IMR-90 (cell line): ENCODE results near the gene SH3GLB2. TPM values are rescaled to one million over a fixed set of nuclear protein-coding genes. Genes with fewer than 3 reads are reported as not detected.

Experiments
- ATAC-seq: fragments of 200-7000 bp; cut with Tn5 transposase; 2 replicates; pipeline ENCODE4 v1.9.1; 2020; ENCODE audit warnings: low read depth, mild to moderate bottlenecking, moderate library complexity
- BruUV-seq: library from RNA; stranded (reverse); fragments of 400-500 nt; replicated peaks from 2 replicates; lab custom pipeline; 2021; lab: Mats Ljungman, UMichigan
- CTCF ChIA-PET: fragments of 300-600 bp; formaldehyde crosslinking; extraction: SDS; loops from one replicate; lab custom pipeline; 2021; ENCODE audit warnings: antibody characterized with exemption; lab: Yijun Ruan, JAX
- POLR2A ChIA-PET: fragments of 300-600 bp; sonication (Branson Sonifier 250); formaldehyde crosslinking; loops from one replicate; lab custom pipeline; 2022; ENCODE audit warnings: antibody characterized with exemption; ENCODE audit not compliant: unreplicated experiment; lab: Charles Lee
- DNase-seq: peaks from one replicate; pipeline ENCODE4 v3.0.0; 2013
- H2AFZ ChIP-seq: replicated peaks from 2 replicates; pipeline ENCODE3; 2013; ENCODE audit warnings: low read length, mild to moderate bottlenecking; ENCODE audit not compliant: poor library complexity
- H2AK5ac ChIP-seq: 2 replicates; pipeline ENCODE4 v1.6.1; 2013; ENCODE audit warnings: low read depth, low read length, inconsistent platforms
- H2AK9ac ChIP-seq: replicated peaks from 2 replicates; pipeline ENCODE3; 2013; ENCODE audit warnings: mild to moderate bottlenecking, low read depth, low read length, moderate library complexity; ENCODE audit not compliant: poor library complexity
- H2BK120ac ChIP-seq: 2 replicates; pipeline ENCODE4 v1.6.1; 2013; ENCODE audit warnings: low read depth, low read length, inconsistent platforms
- H2BK15ac ChIP-seq: 3 replicates; pipeline ENCODE4 v1.6.1; 2013; ENCODE audit warnings: low read depth, low read length, inconsistent platforms
- H2BK20ac ChIP-seq: 2 replicates; pipeline ENCODE4 v1.6.1; 2013; ENCODE audit warnings: low read depth, mild to moderate bottlenecking, inconsistent platforms, low read length, moderate library complexity
- H2BK5ac ChIP-seq: 2 replicates; pipeline ENCODE4 v1.6.1; 2013; ENCODE audit warnings: mild to moderate bottlenecking, low read depth, low read length, inconsistent platforms; ENCODE audit not compliant: poor library complexity, severe bottlenecking
- H3K14ac ChIP-seq: replicated peaks from 2 replicates; pipeline ENCODE4 v1.6.1; 2013; ENCODE audit warnings: low read depth, low read length, inconsistent platforms
- H3K18ac ChIP-seq: 2 replicates; pipeline ENCODE4 v1.6.1; 2013; ENCODE audit warnings: low read depth, low read length, control low read depth
- H3K23ac ChIP-seq: 2 replicates; pipeline ENCODE4 v1.6.1; 2013; ENCODE audit warnings: low read depth, low read length, inconsistent platforms
- H3K27ac ChIP-seq: 2 replicates; pipeline ENCODE4 v1.5.1; 2013; ENCODE audit warnings: mild to moderate bottlenecking, control low read depth, low read length; ENCODE audit not compliant: insufficient read depth
- H3K27me3 ChIP-seq: 2 replicates; pipeline ENCODE4 v1.6.1; 2013; ENCODE audit warnings: low read length; ENCODE audit not compliant: control insufficient read depth, insufficient read depth
- H3K36me3 ChIP-seq: 2 replicates; pipeline ENCODE4 v1.6.1; 2013; ENCODE audit warnings: low read length, mixed read lengths; ENCODE audit not compliant: control insufficient read depth, insufficient read depth
- H3K4ac ChIP-seq: 2 replicates; pipeline ENCODE4 v1.6.1; 2013; ENCODE audit warnings: low read depth, low read length, inconsistent platforms
- H3K4me1 ChIP-seq: 2 replicates; pipeline ENCODE4 v1.6.1; 2013; ENCODE audit warnings: low read length, mixed read lengths; ENCODE audit not compliant: control insufficient read depth, insufficient read depth
- H3K4me2 ChIP-seq: 2 replicates; pipeline ENCODE4 v1.6.1; 2013; ENCODE audit warnings: low read depth, mild to moderate bottlenecking, control low read depth, low read length, moderate library complexity
- H3K4me3 ChIP-seq: 2 replicates; pipeline ENCODE4 v1.5.1; 2013; ENCODE audit warnings: low read depth, mild to moderate bottlenecking, control low read depth, low read length, moderate library complexity; ENCODE audit not compliant: insufficient read depth
- H3K56ac ChIP-seq: 2 replicates; pipeline ENCODE4 v1.6.1; 2013; ENCODE audit warnings: low read length, inconsistent platforms; ENCODE audit not compliant: insufficient read depth; ENCODE audit errors: extremely low read depth
- H3K79me1 ChIP-seq, 2 experiments: 2 replicates each; pipeline ENCODE4 v1.6.1; 2013; ENCODE audit warnings: low read length in 2 of 2, inconsistent platforms in 1 of 2, low read depth in 1 of 2
- H3K9ac ChIP-seq: 2 replicates; pipeline ENCODE4 v1.6.1; 2013; ENCODE audit warnings: low read depth, low read length, control low read depth
- H3K9me1 ChIP-seq: 2 replicates; pipeline ENCODE4 v1.6.1; 2013; ENCODE audit warnings: low read length, inconsistent platforms; ENCODE audit not compliant: insufficient read depth
- H3K9me3 ChIP-seq: 2 replicates; pipeline ENCODE4 v1.6.1; 2013; ENCODE audit warnings: low read length; ENCODE audit not compliant: control insufficient read depth, insufficient read depth
- H4K20me1 ChIP-seq: 2 replicates; pipeline ENCODE4 v1.6.1; 2013; ENCODE audit warnings: low read length, inconsistent platforms; ENCODE audit not compliant: insufficient read depth
- H4K5ac ChIP-seq: 2 replicates; pipeline ENCODE4 v1.6.1; 2013; ENCODE audit warnings: mild to moderate bottlenecking, low read depth, low read length, control low read depth
- H4K8ac ChIP-seq, 2 experiments: 2 replicates each; pipeline ENCODE4 v1.6.1; 2013; ENCODE audit warnings: low read depth in 2 of 2, low read length in 2 of 2, control low read depth in 1 of 2, inconsistent platforms in 1 of 2
- H4K91ac ChIP-seq: 2 replicates; pipeline ENCODE4 v1.6.1; 2013; ENCODE audit warnings: low read depth, low read length, inconsistent platforms; ENCODE audit not compliant: insufficient read depth
- CEBPB ChIP-seq: IDR thresholded peaks from 2 replicates; pipeline ENCODE4 v1.6.1; 2012; ENCODE audit warnings: low read depth, low read length, improper control_type of control experiment
- CHD1 ChIP-seq: IDR thresholded peaks from 2 replicates; pipeline ENCODE4 v1.6.1; 2012; ENCODE audit warnings: low read depth, low read length, improper control_type of control experiment
- FOS ChIP-seq: fragments of 150-350 bp; IDR thresholded peaks from 2 replicates; pipeline ENCODE4 v1.6.1; 2016; ENCODE audit warnings: low read depth, low read length
- MXI1 ChIP-seq: IDR thresholded peaks from 2 replicates; pipeline ENCODE4 v1.6.1; 2012; ENCODE audit warnings: low read depth, mild to moderate bottlenecking, low read length, moderate library complexity, borderline replicate concordance
- POLR2A ChIP-seq: IDR thresholded peaks from 2 replicates; pipeline ENCODE4 v1.6.1; 2012; ENCODE audit warnings: mild to moderate bottlenecking, low read depth, low read length
- RAD21 ChIP-seq: IDR thresholded peaks from 2 replicates; pipeline ENCODE4 v1.6.1; 2012; ENCODE audit warnings: low read length, improper control_type of control experiment
- RCOR1 ChIP-seq: IDR thresholded peaks from 2 replicates; pipeline ENCODE4 v1.6.1; 2012; ENCODE audit warnings: mild to moderate bottlenecking, low read length, improper control_type of control experiment; ENCODE audit not compliant: insufficient replicate concordance
- RFX5 ChIP-seq: IDR thresholded peaks from 2 replicates; pipeline ENCODE4 v1.8.0; 2012; ENCODE audit warnings: low read depth, mild to moderate bottlenecking, low read length, moderate library complexity
- SMC3 ChIP-seq: fragments of 150-350 bp; IDR thresholded peaks from 2 replicates; pipeline ENCODE4 v1.6.1; 2016; ENCODE audit warnings: low read depth, mild to moderate bottlenecking, antibody characterized with exemption, low read length, moderate library complexity
- WGBS, 2 experiments: methylation state at CpG; one replicate each; pipeline versions ENCODE4 v1.1.5 to v1.1.7; 2013; ENCODE audit warnings: missing lambda C conversion rate in 2 of 2; ENCODE audit not compliant: insufficient read length in 1 of 2; ENCODE audit errors: extremely low coverage in 2 of 2; 5-methylcytosine and 5-hydroxymethylcytosine counted together
- dilution Hi-C: fragments of 300-500 bp; cut with HindIII; formaldehyde crosslinking; loops from one replicate; pipeline ENCODE4 v1.14.3; 2018; ENCODE audit warnings: low sequenced_read_pairs; ENCODE audit not compliant: unreplicated experiment
- in situ Hi-C: fragments of 300-500 bp; cut with MboI; formaldehyde crosslinking; loops from 3 replicates; pipeline ENCODE4 v1.14.3; 2019; ENCODE audit warnings: low sequenced_read_pairs, inconsistent platforms, mixed read lengths
- intact Hi-C: fragments of 100-400 bp; cut with micrococcal nuclease; formaldehyde crosslinking; loops from 2 replicates; pipeline ENCODE4 v1.10.0; 2022
- polyA plus RNA-seq, 3 experiments: library from polyadenylated mRNA; depleted of rRNA; stranded (reverse); fragments of >200 nt; gene quantifications; 2 replicates each; pipeline ENCODE4 v1.2.3, GENCODE V29; 2012; ENCODE audit warnings: low replicate concordance in 1 of 3
- total RNA-seq: library from RNA; depleted of rRNA; stranded (reverse); fragments of >200 nt; gene quantifications from 2 replicates; pipeline ENCODE4 v1.2.3, GENCODE V29; 2012
- TF ChIP-seq, protein P1 (sequence below): fragments of 150-350 bp; IDR thresholded peaks from 2 replicates; pipeline ENCODE4 v1.6.1; 2017; ENCODE audit warnings: mild to moderate bottlenecking, antibody characterized with exemption, low read length, low read depth
- TF ChIP-seq, protein P2 (sequence below): conservative IDR thresholded peaks from 2 replicates; pipeline ENCODE4 v1.5.1; 2012; ENCODE audit warnings: mild to moderate bottlenecking, low read depth, low read length, improper control_type of control experiment
- TF ChIP-seq, protein P3 (sequence below): fragments of 150-350 bp; IDR thresholded peaks from 2 replicates; pipeline ENCODE4 v1.6.1; 2016; ENCODE audit warnings: low read depth, mild to moderate bottlenecking, low read length, moderate library complexity, borderline replicate concordance

The SH3GLB2 gene
- total and polyA plus RNA-seq, 2 of the 4 experiments (the other 2 are of a cell fraction), result 36.4 to 68.4 TPM

DNA sequence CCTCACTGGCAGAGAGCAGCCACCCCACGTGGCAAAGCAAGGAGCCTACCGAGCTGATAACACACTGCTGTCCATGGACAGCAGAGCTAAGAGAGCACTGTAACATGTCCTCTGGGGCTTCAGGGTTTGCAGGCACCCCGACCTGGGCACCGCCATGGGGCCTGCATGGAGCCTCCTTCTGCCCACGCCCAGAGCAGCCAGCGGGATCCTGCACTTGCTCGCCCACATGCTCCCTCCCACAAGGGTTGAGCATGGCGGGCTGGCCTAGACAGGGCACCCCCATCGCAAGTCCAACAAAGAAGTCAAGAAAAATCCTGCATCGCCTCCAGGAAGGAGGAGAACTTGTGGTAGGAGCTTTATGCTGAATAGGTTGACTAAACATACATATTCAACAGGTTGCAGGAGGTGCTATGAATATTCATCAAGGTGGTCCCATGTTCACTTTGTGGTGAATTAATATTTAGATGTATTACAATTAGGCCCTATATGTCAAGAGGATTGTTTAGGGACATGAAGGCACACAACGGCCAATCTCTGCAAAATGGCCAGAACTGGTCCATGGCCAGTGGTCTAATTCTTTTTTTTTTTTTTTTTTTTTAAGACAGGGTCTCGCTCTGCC, 4.5 kb upstream of the SH3GLB2 start:
- ATAC-seq, result no peak
- no peak overlapping the region for H4K5ac ChIP-seq
- no peak overlapping the region for H3K4me2 ChIP-seq
- H3K79me1 ChIP-seq, result peaks cover 8 to 14% of the 10 kb centered on the region in 2 experiments; a peak in 3 of 4 replicates
- no peak overlapping the region for H3K4me3 ChIP-seq
- H3K18ac ChIP-seq, result no peak overlapping the region
- TF ChIP-seq MXI1 (no peak), POLR2A (no peak), RFX5 (no peak), CEBPB (no peak), CHD1 (no peak), SMC3 (no peak), FOS (no peak), RCOR1 (no peak), RAD21 (no peak)
- TF ChIP-seq, protein P1, sequence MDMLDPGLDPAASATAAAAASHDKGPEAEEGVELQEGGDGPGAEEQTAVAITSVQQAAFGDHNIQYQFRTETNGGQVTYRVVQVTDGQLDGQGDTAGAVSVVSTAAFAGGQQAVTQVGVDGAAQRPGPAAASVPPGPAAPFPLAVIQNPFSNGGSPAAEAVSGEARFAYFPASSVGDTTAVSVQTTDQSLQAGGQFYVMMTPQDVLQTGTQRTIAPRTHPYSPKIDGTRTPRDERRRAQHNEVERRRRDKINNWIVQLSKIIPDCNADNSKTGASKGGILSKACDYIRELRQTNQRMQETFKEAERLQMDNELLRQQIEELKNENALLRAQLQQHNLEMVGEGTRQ, result no peak
- TF ChIP-seq, protein P2, sequence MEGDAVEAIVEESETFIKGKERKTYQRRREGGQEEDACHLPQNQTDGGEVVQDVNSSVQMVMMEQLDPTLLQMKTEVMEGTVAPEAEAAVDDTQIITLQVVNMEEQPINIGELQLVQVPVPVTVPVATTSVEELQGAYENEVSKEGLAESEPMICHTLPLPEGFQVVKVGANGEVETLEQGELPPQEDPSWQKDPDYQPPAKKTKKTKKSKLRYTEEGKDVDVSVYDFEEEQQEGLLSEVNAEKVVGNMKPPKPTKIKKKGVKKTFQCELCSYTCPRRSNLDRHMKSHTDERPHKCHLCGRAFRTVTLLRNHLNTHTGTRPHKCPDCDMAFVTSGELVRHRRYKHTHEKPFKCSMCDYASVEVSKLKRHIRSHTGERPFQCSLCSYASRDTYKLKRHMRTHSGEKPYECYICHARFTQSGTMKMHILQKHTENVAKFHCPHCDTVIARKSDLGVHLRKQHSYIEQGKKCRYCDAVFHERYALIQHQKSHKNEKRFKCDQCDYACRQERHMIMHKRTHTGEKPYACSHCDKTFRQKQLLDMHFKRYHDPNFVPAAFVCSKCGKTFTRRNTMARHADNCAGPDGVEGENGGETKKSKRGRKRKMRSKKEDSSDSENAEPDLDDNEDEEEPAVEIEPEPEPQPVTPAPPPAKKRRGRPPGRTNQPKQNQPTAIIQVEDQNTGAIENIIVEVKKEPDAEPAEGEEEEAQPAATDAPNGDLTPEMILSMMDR, result no peak
- TF ChIP-seq, protein P3, sequence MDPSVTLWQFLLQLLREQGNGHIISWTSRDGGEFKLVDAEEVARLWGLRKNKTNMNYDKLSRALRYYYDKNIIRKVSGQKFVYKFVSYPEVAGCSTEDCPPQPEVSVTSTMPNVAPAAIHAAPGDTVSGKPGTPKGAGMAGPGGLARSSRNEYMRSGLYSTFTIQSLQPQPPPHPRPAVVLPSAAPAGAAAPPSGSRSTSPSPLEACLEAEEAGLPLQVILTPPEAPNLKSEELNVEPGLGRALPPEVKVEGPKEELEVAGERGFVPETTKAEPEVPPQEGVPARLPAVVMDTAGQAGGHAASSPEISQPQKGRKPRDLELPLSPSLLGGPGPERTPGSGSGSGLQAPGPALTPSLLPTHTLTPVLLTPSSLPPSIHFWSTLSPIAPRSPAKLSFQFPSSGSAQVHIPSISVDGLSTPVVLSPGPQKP, result no peak
- no peak overlapping the region for H2AK5ac ChIP-seq
- H3K36me3 ChIP-seq, result no peaks in the 10 kb centered on the region
- no peak overlapping the region for H3K14ac ChIP-seq
- H2BK15ac ChIP-seq, result no peak overlapping the region
- peaks cover 6% of the 10 kb centered on the region; the same call in 1 of the 2 replicates for H4K20me1 ChIP-seq
- H2AK9ac ChIP-seq, result no peak overlapping the region
- no peak overlapping the region for H4K8ac ChIP-seq
- DNase-seq, result no peak
- no peak overlapping the region for H3K9ac ChIP-seq
- 0 out of 2 replicates have a peak, but pooled peaks cover 5% of the 10 kb centered on the region for H3K9me1 ChIP-seq
- H3K9me3 ChIP-seq, result no peaks in the 10 kb centered on the region
- dilution Hi-C loops (no loop called here), in situ Hi-C loops (no loop called here), intact Hi-C loops (no loop called here)
- BruUV-seq, result no TSS peak
- H2BK5ac ChIP-seq, result no peak overlapping the region
- CTCF ChIA-PET, result no interaction called here
- H2BK120ac ChIP-seq, result no peak overlapping the region
- H3K27ac ChIP-seq, result no peak overlapping the region
- WGBS, 2 experiments, result 60% methylated on average over 3 of the region's 12 CpGs; no CpG with 5 or more reads in 1 of the 2 experiments
- H4K91ac ChIP-seq, result no peak overlapping the region
- no peak overlapping the region for H3K4ac ChIP-seq
- POLR2A ChIA-PET, result no interaction called here
- H3K56ac ChIP-seq, result no peak overlapping the region
- H2BK20ac ChIP-seq, result no peak overlapping the region
- no peak overlapping the region for H2AFZ ChIP-seq
- no peak overlapping the region for H3K23ac ChIP-seq
- peaks cover 7% of the 10 kb centered on the region for H3K4me1 ChIP-seq
- no peaks in the 10 kb centered on the region for H3K27me3 ChIP-seq
